WTC11 (cell line): ENCODE measurements around the gene KAT7.

Experiments
- CREB1 ChIP-seq: sonication (generic); formaldehyde crosslinking; IDR thresholded peaks from 2 replicates; pipeline ENCODE4 v1.8.0; 2023; ENCODE audit warnings: mild to moderate bottlenecking, missing genetic modification reagents
- CREM ChIP-seq: sonication (generic); formaldehyde crosslinking; IDR thresholded peaks from 2 replicates; pipeline ENCODE4 v1.8.1; 2022; ENCODE audit warnings: mild to moderate bottlenecking, missing genetic modification reagents, moderate library complexity
- CTCF ChIP-seq: fragments of 200-600 bp; IDR thresholded peaks from 2 replicates; pipeline ENCODE4 v1.8.0; 2022; ENCODE audit warnings: antibody characterized with exemption
- FOXJ3 ChIP-seq: sonication (generic); formaldehyde crosslinking; IDR thresholded peaks from 2 replicates; pipeline ENCODE4 v1.9.0; 2021; ENCODE audit warnings: missing genetic modification reagents, mild to moderate bottlenecking, borderline replicate concordance
- GABPB1 ChIP-seq: sonication (generic); formaldehyde crosslinking; IDR thresholded peaks from 2 replicates; pipeline ENCODE4 v1.8.1; 2023; ENCODE audit warnings: mild to moderate bottlenecking, missing genetic modification reagents
- IRF2 ChIP-seq: sonication (generic); formaldehyde crosslinking; IDR thresholded peaks from 2 replicates; pipeline ENCODE4 v1.8.0; 2022; ENCODE audit warnings: low read depth, missing genetic modification reagents, borderline replicate concordance
- MAX ChIP-seq: sonication (generic); formaldehyde crosslinking; IDR thresholded peaks from 2 replicates; pipeline ENCODE4 v1.8.0; 2022; ENCODE audit warnings: mild to moderate bottlenecking, missing genetic modification reagents
- MLX ChIP-seq: sonication (generic); formaldehyde crosslinking; IDR thresholded peaks from 2 replicates; pipeline ENCODE4 v1.8.1; 2023; ENCODE audit warnings: mild to moderate bottlenecking, missing genetic modification reagents, moderate library complexity
- SMAD3 ChIP-seq: sonication (generic); formaldehyde crosslinking; IDR thresholded peaks from 2 replicates; pipeline ENCODE4 v1.8.0; 2022; ENCODE audit warnings: missing genetic modification reagents, mild to moderate bottlenecking, borderline replicate concordance
- SP1 ChIP-seq: sonication (generic); formaldehyde crosslinking; conservative IDR thresholded peaks from 2 replicates; pipeline ENCODE4 v1.8.1; 2022; ENCODE audit warnings: missing genetic modification reagents
- ZBTB43 ChIP-seq: sonication (generic); formaldehyde crosslinking; IDR thresholded peaks from 2 replicates; pipeline ENCODE4 v1.8.1; 2023; ENCODE audit warnings: mild to moderate bottlenecking, missing genetic modification reagents
- ZNF121 ChIP-seq: sonication (generic); formaldehyde crosslinking; IDR thresholded peaks from 2 replicates; pipeline ENCODE4 v1.8.0; 2023; ENCODE audit warnings: missing genetic modification reagents
- ZSCAN18 ChIP-seq: fragments of 250-450 bp; sonication (Bioruptor Pico); IDR thresholded peaks from 2 replicates; pipeline ENCODE4 v2.1.2; 2022; ENCODE audit warnings: mild to moderate bottlenecking, moderate library complexity

GRCh38 chr17:49858796-49859195 is 70.3 kb downstream of the KAT7 start:
- TF ChIP-seq MLX (CRISPR knock-in tag) (no peak), MAX (no peak), CTCF (no peak), SMAD3 (CRISPR knock-in tag) (no peak), IRF2 (CRISPR knock-in tag) (no peak), FOXJ3 (CRISPR knock-in tag) (no peak), ZNF121 (CRISPR knock-in tag) (no peak), CREM (no peak), CREB1 (CRISPR knock-in tag) (no peak), GABPB1 (CRISPR knock-in tag) (no peak), ZBTB43 (no peak), SP1 (no peak), ZSCAN18 (CRISPR knock-in tag) (no peak)
